Heart left ventricle (tissue), 16 donors: Measurements from ENCODE around the gene TJP1. TPM values are rescaled to one million over a fixed set of nuclear protein-coding genes. Genes with fewer than 3 reads are reported as not detected.

Experiments
- ATAC-seq, 4 donors: fragments of 200-7000 bp; cut with Tn5 transposase; one replicate each; pipeline ENCODE4 v1.9.1; 2020 to 2022; ENCODE audit warnings: moderate library complexity in 4 of 4, mild to moderate bottlenecking in 3 of 4, moderate number of reproducible peaks in 1 of 4
- DNase-seq, 5 donors: peaks; one replicate each; pipeline ENCODE4 v3.0.0-alpha.2; 2020
- H3K27ac ChIP-seq, 12 donors: fragments of 200-600 bp; sonication (generic) in 4 of 12; one replicate each; pipeline versions ENCODE4 v1.5.0 to v1.8.0; 2016 to 2022; ENCODE audit warnings: mild to moderate bottlenecking in 2 of 12
- H3K27me3 ChIP-seq, 9 donors: fragments of 200-600 bp; sonication (generic) in 2 of 9; one replicate each; pipeline versions ENCODE4 v1.5.1 to v1.8.0; 2016 to 2022; ENCODE audit warnings: mild to moderate bottlenecking in 3 of 9
- H3K36me3 ChIP-seq, 9 donors: fragments of 200-600 bp; sonication (generic) in 2 of 9; one replicate each; pipeline versions ENCODE4 v1.5.0 to v1.8.0; 2018 to 2022; ENCODE audit warnings: mild to moderate bottlenecking in 2 of 9
- H3K4me1 ChIP-seq, 12 donors: fragments of 200-600 bp; sonication (generic) in 4 of 12; one replicate each; pipeline versions ENCODE4 v1.5.0 to v1.8.0; 2016 to 2022; ENCODE audit warnings: mild to moderate bottlenecking in 3 of 12
- H3K4me3 ChIP-seq, 12 donors: fragments of 200-600 bp; sonication (generic) in 4 of 12; one replicate each; pipeline versions ENCODE4 v1.5.0 to v1.8.0; 2017 to 2022; ENCODE audit warnings: mild to moderate bottlenecking in 9 of 12, moderate library complexity in 4 of 12
- H3K9me3 ChIP-seq, 12 donors: fragments of 200-600 bp; sonication (generic) in 4 of 12; one replicate each; pipeline versions ENCODE4 v1.5.0 to v1.8.0; 2016 to 2022; ENCODE audit warnings: mild to moderate bottlenecking in 1 of 12
- POLR2A ChIP-seq, 2 donors: fragments of 450-650 bp; IDR thresholded peaks; one replicate each; pipeline ENCODE4 v1.6.1; 2017; ENCODE audit warnings: antibody characterized with exemption in 2 of 2, mild to moderate bottlenecking in 2 of 2, moderate library complexity in 2 of 2
- WGBS, 4 donors: extraction: QIAGEN DNeasy Blood & Tissue Kit in 2 of 4; methylation state at CpG; one replicate each; pipeline versions ENCODE4 v1.1.5 to v1.1.7; 2013 to 2018; 5-methylcytosine and 5-hydroxymethylcytosine counted together
- intact Hi-C, 10 donors: fragments of 100-400 bp; cut with DNase I; formaldehyde crosslinking; loops; one replicate each; pipeline versions ENCODE4 v1.11.1 to v1.14.2; 2022
- polyA plus RNA-seq, 2 donors: library from polyadenylated mRNA; stranded (reverse); fragments of 200-250 nt; gene quantifications; one replicate each; pipeline ENCODE4 v1.2.3, GENCODE V29; 2013
- total RNA-seq, 9 donors: library from RNA; depleted of rRNA in 2 of 9; stranded (reverse); fragments of >200 nt in 2 of 9; fragmentation: NEBNext Ultra II Directional in 3 of 9; extraction: Animal tissue kit (Norgen Biotek cat#: 25700) in 3 of 9; gene quantifications; one replicate each; pipeline versions ENCODE4 v1.1.0 to v1.2.4, GENCODE V29; 2016 to 2023
- TF ChIP-seq, protein P1 (sequence below), 12 donors: fragments of 200-600 bp; sonication (generic) in 4 of 12; IDR thresholded peaks; one replicate each; pipeline versions ENCODE4 v1.5.0 to v1.8.0; 2018 to 2022; ENCODE audit warnings: antibody characterized with exemption in 12 of 12, mild to moderate bottlenecking in 5 of 12
- donor health status: ischemic (EF 13 %, LVEDD 7.1; RV severe dilation, severe dysfunction).
- donor health status: healthy with polysubstance abuse.
- donor health status: DM: no; HTN: yes; CAD: no.
- donor health status: DM: no; HTN: no; CAD: no.
- donor health status: ischemic (EF 25% LVEDD 6.9; RV normal size, moderate dysfunction).
- donor health status: ischemic (EF 25% LVEDD 5.7; RV mildly dilated, moderate dysfunction).
- donor health status: healthy.
- donor health status: DM: yes; HTN: yes; CAD: no.
- donor health status: ischemic (EF 35%, LVEDD 5.7; RV mildly dilated, moderate dysfunction).
- donor health status: nonischemic (EF 11% LVEDD 7.7; RV severe dilation, severe dysfunction).
- donor health status: DM: yes; HTN: yes; CAD: no.
- donor health status: PGD.
- donor health status: ischemic (EF 29% LVEDD 5.4; RV normal size, mild dysfunction).
- donor health status: nonischemic (EF 23%, LVEDD 6.1; RV moderate dilation, normal function).

The TJP1 gene
- total and polyA plus RNA-seq, 11 donors: 26.8 to 159 (median 105) TPM

DNA sequence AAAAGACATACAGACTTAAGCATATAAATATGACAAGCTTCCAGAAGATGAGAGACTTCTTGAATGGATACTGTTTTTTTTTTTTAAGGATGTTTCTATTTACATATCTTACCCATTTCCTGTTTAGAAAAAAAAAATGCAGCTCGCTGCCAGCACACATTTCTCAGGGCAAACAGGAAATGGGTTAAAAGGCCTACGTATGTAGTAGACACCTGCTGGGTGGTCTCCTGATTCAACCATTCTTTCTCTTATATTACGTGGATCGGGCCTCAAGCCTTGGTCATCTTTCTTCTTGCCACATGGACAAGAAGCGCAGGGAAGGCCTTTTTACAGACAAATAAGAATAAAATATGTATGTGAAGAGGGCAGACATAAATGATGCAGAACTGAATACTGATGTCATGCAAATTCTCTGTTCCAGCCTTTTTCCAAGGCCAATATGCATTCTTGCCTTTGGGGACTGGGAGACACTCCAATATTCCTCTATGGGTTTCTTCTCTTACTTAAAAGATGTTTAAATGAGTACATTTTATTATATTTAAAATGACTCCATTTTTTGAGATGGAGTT, 35.0 kb upstream of the TJP1 start:
- Histone ChIP-seq H3K36me3 (no peaks in the 10 kb centered on the region), H3K9me3 (peaks cover 0 to 3% (median 0%) of the 10 kb centered on the region in 12 donors), H3K4me1 (peaks cover 0 to 16% (median 0%) of the 10 kb centered on the region in 12 donors), H3K27ac (no peak overlapping the region), H3K27me3 (no peaks in the 10 kb centered on the region), H3K4me3 (no peak overlapping the region)
- no peak for TF ChIP-seq POLR2A (IDR thresholded peaks at IDR 0.05)
- TF ChIP-seq, protein P1, sequence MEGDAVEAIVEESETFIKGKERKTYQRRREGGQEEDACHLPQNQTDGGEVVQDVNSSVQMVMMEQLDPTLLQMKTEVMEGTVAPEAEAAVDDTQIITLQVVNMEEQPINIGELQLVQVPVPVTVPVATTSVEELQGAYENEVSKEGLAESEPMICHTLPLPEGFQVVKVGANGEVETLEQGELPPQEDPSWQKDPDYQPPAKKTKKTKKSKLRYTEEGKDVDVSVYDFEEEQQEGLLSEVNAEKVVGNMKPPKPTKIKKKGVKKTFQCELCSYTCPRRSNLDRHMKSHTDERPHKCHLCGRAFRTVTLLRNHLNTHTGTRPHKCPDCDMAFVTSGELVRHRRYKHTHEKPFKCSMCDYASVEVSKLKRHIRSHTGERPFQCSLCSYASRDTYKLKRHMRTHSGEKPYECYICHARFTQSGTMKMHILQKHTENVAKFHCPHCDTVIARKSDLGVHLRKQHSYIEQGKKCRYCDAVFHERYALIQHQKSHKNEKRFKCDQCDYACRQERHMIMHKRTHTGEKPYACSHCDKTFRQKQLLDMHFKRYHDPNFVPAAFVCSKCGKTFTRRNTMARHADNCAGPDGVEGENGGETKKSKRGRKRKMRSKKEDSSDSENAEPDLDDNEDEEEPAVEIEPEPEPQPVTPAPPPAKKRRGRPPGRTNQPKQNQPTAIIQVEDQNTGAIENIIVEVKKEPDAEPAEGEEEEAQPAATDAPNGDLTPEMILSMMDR (IDR thresholded peaks at IDR 0.05): no peak
- intact Hi-C loops: loop anchor here in 1 of 10 donors (10.0 kb wide), 1 partner anchor 63 kb away; no protein-coding TSS in a partner anchor
- ATAC-seq (no peak), DNase-seq (no peak)
- WGBS, 4 donors: 76 to 83% (median 81%) methylated on average over 5 of the region's 5 CpGs

DNA sequence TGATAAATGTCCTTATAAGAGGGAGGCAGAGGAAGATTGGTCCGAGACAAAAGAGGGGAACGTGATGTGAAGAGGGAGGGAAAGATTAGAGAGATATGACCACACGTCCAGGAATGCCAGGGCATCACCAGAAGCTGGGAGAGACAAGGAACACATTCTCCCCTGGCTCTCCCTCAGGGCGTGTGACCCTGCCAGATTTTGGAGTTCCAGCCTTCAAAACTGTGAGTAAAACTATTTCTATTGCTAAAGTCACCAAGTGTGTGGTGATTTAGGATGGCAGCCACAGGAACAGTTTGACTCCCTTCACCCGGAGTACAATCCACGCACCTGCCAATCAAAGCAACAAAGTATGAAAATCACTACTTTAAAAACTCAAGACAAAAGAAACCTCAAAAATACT, 32.1 kb upstream of the TJP1 start:
- intact Hi-C loops: loop anchor here in 1 of 10 donors (10.0 kb wide), 1 partner anchor 60 kb away; no protein-coding TSS in a partner anchor

DNA sequence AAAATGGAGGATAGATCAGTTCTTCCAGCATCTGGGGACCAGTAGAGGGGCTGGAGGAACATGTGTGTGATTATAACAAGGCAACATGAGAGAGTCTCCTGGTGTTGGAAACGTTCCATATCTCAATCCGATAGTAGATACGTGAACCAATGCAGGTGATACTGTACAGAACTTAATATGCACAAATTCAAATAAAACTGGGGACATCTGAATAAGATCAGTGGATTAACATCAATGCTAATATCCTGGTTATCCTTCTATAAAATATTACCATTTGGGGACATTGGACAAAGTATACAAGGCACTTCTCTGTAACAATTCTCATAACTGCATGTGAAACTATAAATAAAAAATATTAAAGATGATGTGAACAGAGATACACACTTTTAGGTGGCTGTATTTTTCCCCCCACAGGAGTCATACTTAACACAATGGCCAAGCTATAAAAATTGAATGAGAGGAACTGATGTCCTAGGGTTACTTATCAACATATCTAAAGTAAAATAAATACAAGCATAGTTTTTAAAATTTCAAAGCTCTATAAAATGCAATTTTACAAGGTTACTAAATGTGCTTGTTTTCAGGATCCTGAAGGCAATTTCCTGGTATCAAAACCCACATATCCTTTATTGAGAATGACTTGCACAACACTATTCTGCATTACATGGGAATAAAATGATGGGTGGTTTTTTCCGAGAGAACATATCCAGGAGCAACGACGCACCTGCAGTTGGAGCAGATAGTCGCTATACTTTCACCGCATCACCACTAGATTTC, 31.1 kb upstream of the TJP1 start:
- TF ChIP-seq POLR2A (IDR thresholded peaks at IDR 0.05): no peak
- TF ChIP-seq, protein P1 (IDR thresholded peaks at IDR 0.05): no peak
- no peak overlapping the region for H3K4me3 ChIP-seq
- peaks cover 0 to 9% (median 0%) of the 10 kb centered on the region in 12 donors for H3K4me1 ChIP-seq
- H3K27ac ChIP-seq: no peak overlapping the region
- intact Hi-C loops: loop anchor here in 1 of 10 donors (10.0 kb wide), 1 partner anchor 59 kb away; no protein-coding TSS in a partner anchor
- peaks cover 0 to 27% (median 7%) of the 10 kb centered on the region in 12 donors for H3K9me3 ChIP-seq
- DNase-seq (no peak), ATAC-seq (no peak)
- no peaks in the 10 kb centered on the region for H3K27me3 ChIP-seq
- 88 to 90% (median 89%) methylated on average over 8 of the region's 8 CpGs for WGBS, 4 donors
- no peaks in the 10 kb centered on the region for H3K36me3 ChIP-seq

More for the DNA sequence above, 32.1 kb upstream of the TJP1 start:
- no peak overlapping the region for H3K27ac ChIP-seq
- DNase-seq (no peak), ATAC-seq (no peak)
- peaks cover 0 to 9% (median 0%) of the 10 kb centered on the region in 12 donors for H3K4me1 ChIP-seq
- H3K36me3 ChIP-seq: no peaks in the 10 kb centered on the region
- 58 to 67% (median 65%) methylated on average over 6 of the region's 6 CpGs for WGBS, 4 donors
- no peak overlapping the region for H3K4me3 ChIP-seq
- no peaks in the 10 kb centered on the region for H3K27me3 ChIP-seq
- peaks cover 0 to 25% (median 7%) of the 10 kb centered on the region in 12 donors for H3K9me3 ChIP-seq
- TF ChIP-seq, protein P1 (IDR thresholded peaks at IDR 0.05): no peak
- TF ChIP-seq POLR2A (IDR thresholded peaks at IDR 0.05): no peak

DNA sequence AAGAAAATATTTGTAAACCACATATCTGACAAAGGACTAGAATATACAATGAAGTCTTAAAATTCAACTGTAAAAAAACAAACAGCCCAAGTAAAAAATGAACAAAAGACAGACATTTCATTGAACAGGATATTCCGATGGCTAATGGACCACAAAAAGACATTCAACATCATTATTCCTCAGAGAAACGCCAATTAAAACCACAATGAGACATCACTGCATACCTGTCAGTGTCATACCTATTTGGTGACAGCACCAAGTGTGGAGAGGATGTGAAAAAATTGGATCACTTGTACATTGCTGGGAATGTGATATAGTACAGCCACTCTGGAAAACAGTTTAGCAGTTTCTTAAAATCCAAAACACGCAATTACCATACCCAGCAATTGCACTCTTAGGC, 29.9 kb upstream of the TJP1 start:
- ATAC-seq: no peak
- Histone ChIP-seq H3K4me3 (no peak overlapping the region), H3K27ac (no peak overlapping the region), H3K27me3 (no peaks in the 10 kb centered on the region), H3K9me3 (peaks cover 0 to 36% (median 9%) of the 10 kb centered on the region in 12 donors), H3K36me3 (no peaks in the 10 kb centered on the region), H3K4me1 (peaks cover 0 to 8% (median 0%) of the 10 kb centered on the region in 12 donors)
- no peak for TF ChIP-seq POLR2A (IDR thresholded peaks at IDR 0.05)
- TF ChIP-seq, protein P1 (IDR thresholded peaks at IDR 0.05): no peak
- 94 to 96% (median 95%) methylated on average over 3 of the region's 3 CpGs for WGBS, 4 donors
- intact Hi-C loops: loop anchor here in 1 of 10 donors (10.0 kb wide), 1 partner anchor 57 kb away; no protein-coding TSS in a partner anchor
- no peak for DNase-seq
